HUES6 (cell line): ENCODE results near the gene TRPC4AP.

Source experiments
- H3K27ac ChIP-seq: 2 replicates; pipeline ENCODE4 v1.7.0; 2013; ENCODE audit warnings: low read depth, mild to moderate bottlenecking, low read length, inconsistent platforms
- H3K27me3 ChIP-seq: 2 replicates; pipeline ENCODE4 v1.6.1; 2013; ENCODE audit warnings: low read length; ENCODE audit not compliant: control insufficient read depth, insufficient read depth
- H3K36me3 ChIP-seq: 2 replicates; pipeline ENCODE4 v1.6.1; 2013; ENCODE audit warnings: low read length; ENCODE audit not compliant: control insufficient read depth, insufficient read depth
- H3K4me1 ChIP-seq: 2 replicates; pipeline ENCODE4 v1.6.1; 2013; ENCODE audit warnings: low read length; ENCODE audit not compliant: control insufficient read depth, insufficient read depth
- H3K4me3 ChIP-seq: 2 replicates; pipeline ENCODE4 v1.5.1; 2013; ENCODE audit warnings: low read depth, low read length
- H3K9ac ChIP-seq: one replicate; pipeline ENCODE4 v1.6.1; 2013; ENCODE audit warnings: mild to moderate bottlenecking, low read length
- H3K9me3 ChIP-seq: 2 replicates; pipeline ENCODE4 v1.6.1; 2013; ENCODE audit warnings: low read depth, low read length; ENCODE audit not compliant: control insufficient read depth, insufficient read depth

The TRPC4AP gene

GRCh38 chr20:34998331-34998950 lies 94.2 kb downstream of the TRPC4AP start:
- no peak overlapping the region for H3K4me3 ChIP-seq
- no peaks in the 10 kb centered on the region for H3K27me3 ChIP-seq
- H3K9me3 ChIP-seq, result no peaks in the 10 kb centered on the region
- no peaks in the 10 kb centered on the region for H3K4me1 ChIP-seq
- H3K36me3 ChIP-seq, result peaks cover 84% of the 10 kb centered on the region
- no peak overlapping the region for H3K9ac ChIP-seq
- H3K27ac ChIP-seq, result no peak overlapping the region

GRCh38 chr20:34997774-34998173 lies 94.8 kb downstream of the TRPC4AP start:
- no peaks in the 10 kb centered on the region for H3K27me3 ChIP-seq
- H3K36me3 ChIP-seq, result peaks cover 83% of the 10 kb centered on the region
- H3K27ac ChIP-seq, result no peak overlapping the region
- no peak overlapping the region for H3K9ac ChIP-seq
- no peak overlapping the region for H3K4me3 ChIP-seq
- no peaks in the 10 kb centered on the region for H3K4me1 ChIP-seq
- no peaks in the 10 kb centered on the region for H3K9me3 ChIP-seq

- H3K9ac ChIP-seq, result no peak overlapping the region
- no peaks in the 10 kb centered on the region for H3K9me3 ChIP-seq
- H3K27ac ChIP-seq, result no peak overlapping the region
- H3K27me3 ChIP-seq, result no peaks in the 10 kb centered on the region
- peaks cover 77% of the 10 kb centered on the region for H3K36me3 ChIP-seq
- H3K4me3 ChIP-seq, result no peak overlapping the region
- no peaks in the 10 kb centered on the region for H3K4me1 ChIP-seq
Observed at GRCh38 chr20:34997131-34997561, 95.5 kb downstream of the TRPC4AP start.

- no peak overlapping the region for H3K9ac ChIP-seq
- H3K9me3 ChIP-seq, result no peaks in the 10 kb centered on the region
- H3K4me3 ChIP-seq, result no peak overlapping the region
- peaks cover 70% of the 10 kb centered on the region for H3K36me3 ChIP-seq
- no peak overlapping the region for H3K27ac ChIP-seq
- no peaks in the 10 kb centered on the region for H3K27me3 ChIP-seq
- no peaks in the 10 kb centered on the region for H3K4me1 ChIP-seq
Observed at GRCh38 chr20:34996243-34997028, 96.2 kb downstream of the TRPC4AP start.

- Histone ChIP-seq H3K36me3 (peaks cover 62% of the 10 kb centered on the region), H3K27ac (no peak overlapping the region), H3K4me3 (no peak overlapping the region), H3K4me1 (no peaks in the 10 kb centered on the region), H3K9ac (no peak overlapping the region), H3K9me3 (no peaks in the 10 kb centered on the region), H3K27me3 (no peaks in the 10 kb centered on the region)
Observed at GRCh38 chr20:34995696-34996095, 96.9 kb downstream of the TRPC4AP start.

- no peak overlapping the region for H3K9ac ChIP-seq
- no peak overlapping the region for H3K27ac ChIP-seq
- no peak overlapping the region for H3K4me3 ChIP-seq
- no peaks in the 10 kb centered on the region for H3K27me3 ChIP-seq
- no peaks in the 10 kb centered on the region for H3K9me3 ChIP-seq
- H3K36me3 ChIP-seq, result peaks cover 57% of the 10 kb centered on the region
- no peaks in the 10 kb centered on the region for H3K4me1 ChIP-seq
Observed at GRCh38 chr20:34995192-34995591, 97.4 kb downstream of the TRPC4AP start.

GRCh38 chr20:34994509-34995131 lies 98.0 kb downstream of the TRPC4AP start:
- Histone ChIP-seq H3K36me3 (peaks cover 51% of the 10 kb centered on the region), H3K9ac (no peak overlapping the region), H3K27ac (no peak overlapping the region), H3K9me3 (no peaks in the 10 kb centered on the region), H3K4me3 (no peak overlapping the region), H3K4me1 (no peaks in the 10 kb centered on the region), H3K27me3 (no peaks in the 10 kb centered on the region)

GRCh38 chr20:34993941-34994508 lies 98.6 kb downstream of the TRPC4AP start:
- Histone ChIP-seq H3K9me3 (no peaks in the 10 kb centered on the region), H3K36me3 (peaks cover 46% of the 10 kb centered on the region)

GRCh38 chr20:34992751-34993417 lies 99.7 kb downstream of the TRPC4AP start:
- H3K4me3 ChIP-seq, result no peak overlapping the region
- H3K36me3 ChIP-seq, result peaks cover 35% of the 10 kb centered on the region
- H3K4me1 ChIP-seq, result no peaks in the 10 kb centered on the region
- H3K9ac ChIP-seq, result no peak overlapping the region
- no peaks in the 10 kb centered on the region for H3K27me3 ChIP-seq
- no peak overlapping the region for H3K27ac ChIP-seq
- H3K9me3 ChIP-seq, result no peaks in the 10 kb centered on the region

More at GRCh38 chr20:34993941-34994508, 98.6 kb downstream of the TRPC4AP start:
- H3K27ac ChIP-seq, result no peak overlapping the region
- no peaks in the 10 kb centered on the region for H3K27me3 ChIP-seq
- no peaks in the 10 kb centered on the region for H3K4me1 ChIP-seq
- no peak overlapping the region for H3K4me3 ChIP-seq
- no peak overlapping the region for H3K9ac ChIP-seq

- H3K4me3 ChIP-seq, result no peak overlapping the region
- no peak overlapping the region for H3K27ac ChIP-seq
- no peak overlapping the region for H3K9ac ChIP-seq
- peaks cover 21% of the 10 kb centered on the region for H3K36me3 ChIP-seq
- no peaks in the 10 kb centered on the region for H3K4me1 ChIP-seq
- no peaks in the 10 kb centered on the region for H3K9me3 ChIP-seq
- H3K27me3 ChIP-seq, result peaks cover 7% of the 10 kb centered on the region; the same call in 1 of the 2 replicates
Observed at GRCh38 chr20:34990661-34991214, 101.9 kb downstream of the TRPC4AP start.
